HEK293 (cell line): ENCODE measurements around the gene AKAP14.

ENCODE experiments used
- ZNF560 ChIP-seq: fragments of 450-650 bp; formaldehyde crosslinking; IDR thresholded peaks from 2 replicates; pipeline ENCODE4 v1.5.1; 2017; ENCODE audit warnings: missing biosample characterization, missing genetic modification characterization, borderline replicate concordance
- ZNF621 ChIP-seq: fragments of 450-650 bp; formaldehyde crosslinking; IDR thresholded peaks from 2 replicates; pipeline ENCODE4 v1.5.1; 2017; ENCODE audit warnings: missing biosample characterization, missing genetic modification characterization

- TF ChIP-seq ZNF621 (tag by site-specific recombination): no peak
- no peak for TF ChIP-seq ZNF560 (tag by site-specific recombination)
Observed at GRCh38 chrX:119900976-119901375, 5.3 kb downstream of the AKAP14 start.
